IPS-NIHi7 (cell line): ENCODE data around the gene KDM2B.

Experiments used
- DNase-seq: peaks from one replicate; pipeline ENCODE4 v3.0.0; 2012; ENCODE audit warnings: mixed read lengths; ENCODE audit errors: extremely low spot score

Gene KDM2B

GRCh38 chr12:121580959-121581685 lies at the start of gene KDM2B:
Gene KDM2B (minus strand): TSS chr12:121581023. CDS start chr12:121580911, 112 bp downstream.
- no peak for DNase-seq

GRCh38 chr12:121628536-121628935 lies 47.7 kb upstream of the KDM2B start:
- no peak for DNase-seq

- DNase-seq: peak; percentile 10
These were observed 47.2 kb upstream of the KDM2B start for GRCh38 chr12:121628037-121628436.

- peak; percentile 51 for DNase-seq
These were observed 46.2 kb upstream of the KDM2B start for GRCh38 chr12:121626853-121627640.

- DNase-seq: peak; percentile 93
These were observed 45.4 kb upstream of the KDM2B start, which contains the start of gene ORAI1 for GRCh38 chr12:121626087-121626852. Gene ORAI1 (plus strand): TSS chr12:121626530.

- DNase-seq: peak; percentile 58
These were observed 39.6 kb upstream of the KDM2B start for GRCh38 chr12:121620333-121620891.

- no peak for DNase-seq
These were observed 37.9 kb upstream of the KDM2B start for GRCh38 chr12:121618659-121619233.

GRCh38 chr12:121614872-121615467 lies 34.1 kb upstream of the KDM2B start:
- DNase-seq: no peak

- DNase-seq: no peak
These were observed 32.6 kb upstream of the KDM2B start for GRCh38 chr12:121613462-121613861.

GRCh38 chr12:121611306-121611705 lies 30.5 kb upstream of the KDM2B start:
- DNase-seq: peak; percentile 87

- peak; percentile 8 for DNase-seq
These were observed 29.7 kb upstream of the KDM2B start for GRCh38 chr12:121610239-121611149.

- no peak for DNase-seq
These were observed 27.5 kb upstream of the KDM2B start for GRCh38 chr12:121608301-121608700.

GRCh38 chr12:121603581-121603980 lies 22.8 kb upstream of the KDM2B start:
- DNase-seq: no peak

- no peak for DNase-seq
These were observed 21.9 kb upstream of the KDM2B start for GRCh38 chr12:121602766-121603165.

GRCh38 chr12:121600702-121601336 lies 20.0 kb upstream of the KDM2B start:
- DNase-seq: peak; percentile 9

GRCh38 chr12:121596526-121596925 lies 15.7 kb upstream of the KDM2B start:
- no peak for DNase-seq

GRCh38 chr12:121595520-121595919 lies 14.7 kb upstream of the KDM2B start:
- DNase-seq: peak; percentile 12

GRCh38 chr12:121592320-121592719 lies 11.5 kb upstream of the KDM2B start:
- no peak for DNase-seq

GRCh38 chr12:121590476-121591143 lies 9.8 kb upstream of the KDM2B start:
- no peak for DNase-seq
